Measurements from ENCODE around the gene CFAP74.

Gene CFAP74

DNA sequence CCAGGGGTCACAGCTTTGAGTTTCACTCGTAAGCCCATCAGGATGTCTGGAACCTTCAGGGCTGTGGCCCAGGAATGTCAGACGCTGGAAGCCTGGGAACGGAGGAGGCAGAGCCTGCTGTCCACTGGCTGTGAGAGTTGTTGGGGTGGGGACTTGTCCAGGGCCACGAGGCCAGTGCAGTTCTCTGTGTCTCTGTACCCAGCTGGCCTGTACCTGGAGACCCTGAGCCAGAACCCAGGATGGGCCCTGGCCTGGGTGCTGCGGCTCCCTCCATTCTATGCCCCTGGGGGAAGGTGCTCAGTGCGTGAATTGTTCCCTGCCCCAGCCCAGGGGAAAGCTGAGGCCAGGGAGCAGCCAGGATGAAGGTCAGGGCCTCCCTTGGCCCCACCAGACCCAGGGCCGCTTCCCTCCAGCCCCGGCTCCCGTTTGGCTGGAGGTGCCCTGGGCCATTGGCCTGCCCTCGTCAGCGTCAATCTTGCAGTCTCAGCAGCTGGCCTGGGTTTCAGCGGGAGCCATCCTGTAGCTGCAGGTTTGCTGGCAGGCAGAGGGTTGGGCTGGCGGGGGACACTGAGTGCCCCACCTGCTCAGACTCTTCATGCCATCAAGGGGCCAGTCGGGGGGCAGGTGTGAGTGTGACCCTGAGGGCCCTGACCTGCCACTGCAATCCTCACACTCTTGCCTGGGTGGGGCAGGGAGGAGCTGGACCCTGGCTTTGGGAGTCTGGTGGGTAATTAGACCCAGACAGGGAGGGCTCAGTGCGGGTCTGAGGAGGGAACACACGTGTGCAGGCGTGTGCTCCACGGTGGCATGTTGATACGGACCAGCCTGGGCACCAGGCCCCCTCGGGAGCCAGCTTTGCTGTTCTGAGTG lies 89.2 kb downstream of the CFAP74 start:
- TF ChIP-seq CTCF (IDR thresholded peaks at IDR 0.05; ENCODE audit: low read depth, low read length): no peak
- no peaks in the 10 kb centered on the region for H3K9me3 ChIP-seq (ENCODE audit: severe bottlenecking)
- H3K36me3 ChIP-seq: no peaks in the 10 kb centered on the region
- DNase-seq: no peak
- H3K27ac ChIP-seq: no peak overlapping the region
- no peaks in the 10 kb centered on the region for H3K27me3 ChIP-seq (ENCODE audit: insufficient read depth, low read depth, severe bottlenecking)
- no peak overlapping the region for H3K4me3 ChIP-seq (ENCODE audit: low read depth, low read length)

DNA sequence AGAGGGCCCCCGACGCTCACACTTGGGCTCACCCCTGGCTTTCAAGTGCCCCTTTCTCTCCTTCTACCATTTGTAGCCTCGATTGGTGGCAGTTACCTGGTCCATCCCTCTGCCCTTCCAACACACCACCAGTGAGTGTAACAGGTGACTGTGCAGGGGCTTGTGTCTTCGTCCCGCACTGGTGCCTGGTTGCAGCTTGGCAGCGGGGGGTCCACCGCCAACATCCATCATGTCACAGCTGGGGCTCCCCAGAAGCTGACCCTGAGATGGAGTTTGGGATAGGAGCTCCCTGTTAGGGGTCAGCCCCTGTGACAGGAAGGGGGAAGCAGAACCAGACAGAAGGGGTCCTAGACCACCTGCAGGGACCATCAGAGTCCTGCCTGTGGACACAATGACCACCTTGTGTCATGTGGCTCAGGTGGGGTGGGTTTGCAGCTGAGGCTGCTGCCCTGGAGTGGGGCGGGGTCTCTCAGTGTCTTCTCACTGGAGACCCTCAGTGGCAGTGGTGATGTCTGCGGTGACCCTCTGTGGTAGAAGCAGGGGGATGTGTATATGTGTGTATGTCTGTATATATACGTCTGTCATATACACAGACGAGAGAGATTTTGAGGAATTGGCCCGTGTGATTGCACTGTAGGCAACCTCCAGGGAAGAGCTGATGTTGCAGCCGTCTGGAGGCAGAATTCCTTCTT lies 92.1 kb downstream of the CFAP74 start:
- DNase-seq: no peak
- no peaks in the 10 kb centered on the region for H3K9me3 ChIP-seq (ENCODE audit: severe bottlenecking)
- no peak overlapping the region for H3K27ac ChIP-seq
- no peaks in the 10 kb centered on the region for H3K36me3 ChIP-seq
- H3K27me3 ChIP-seq (ENCODE audit: insufficient read depth, low read depth, severe bottlenecking): no peaks in the 10 kb centered on the region
- no peak for TF ChIP-seq CTCF (IDR thresholded peaks at IDR 0.05; ENCODE audit: low read depth, low read length)
- H3K4me3 ChIP-seq (ENCODE audit: low read depth, low read length): no peak overlapping the region

DNA sequence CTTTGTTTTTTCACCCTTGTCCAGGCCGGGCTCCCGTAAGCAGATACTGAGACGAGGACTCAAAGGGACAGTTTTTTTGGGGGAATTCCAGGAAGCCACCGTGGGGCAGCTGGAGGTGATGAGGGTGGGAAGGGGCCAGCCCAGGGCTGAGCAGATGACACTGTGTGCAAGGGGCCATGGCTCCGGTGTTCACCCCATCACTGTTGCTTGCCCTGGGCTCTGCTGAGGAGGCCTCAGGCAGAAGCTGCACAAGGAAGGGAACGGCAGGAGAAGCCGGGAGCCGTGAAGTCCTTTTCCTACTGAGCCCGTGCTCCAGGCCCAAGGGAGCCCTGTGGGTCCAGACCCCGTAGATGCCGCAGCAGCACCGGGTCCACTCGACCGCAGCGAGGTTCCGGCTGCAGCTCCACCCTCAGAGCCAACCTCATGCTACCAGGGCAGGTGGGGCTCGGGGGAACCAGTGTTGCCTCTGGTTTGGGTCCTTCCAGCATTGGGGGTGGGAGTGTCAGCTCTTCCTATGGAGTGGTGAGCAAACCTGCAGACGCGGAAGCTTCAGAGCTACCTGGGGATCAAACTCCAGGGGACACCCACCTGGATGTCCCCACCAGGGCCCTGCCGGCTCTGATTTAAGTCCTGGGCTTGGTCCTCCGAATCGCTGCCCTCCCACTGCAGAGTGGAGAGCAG lies 92.8 kb downstream of the CFAP74 start:
- no peak overlapping the region for H3K27ac ChIP-seq
- no peak for TF ChIP-seq CTCF (IDR thresholded peaks at IDR 0.05; ENCODE audit: low read depth, low read length)
- H3K27me3 ChIP-seq (ENCODE audit: insufficient read depth, low read depth, severe bottlenecking): no peaks in the 10 kb centered on the region
- H3K36me3 ChIP-seq: no peaks in the 10 kb centered on the region
- no peak for DNase-seq
- H3K9me3 ChIP-seq (ENCODE audit: severe bottlenecking): no peaks in the 10 kb centered on the region
- H3K4me3 ChIP-seq (ENCODE audit: low read depth, low read length): no peak overlapping the region

DNA sequence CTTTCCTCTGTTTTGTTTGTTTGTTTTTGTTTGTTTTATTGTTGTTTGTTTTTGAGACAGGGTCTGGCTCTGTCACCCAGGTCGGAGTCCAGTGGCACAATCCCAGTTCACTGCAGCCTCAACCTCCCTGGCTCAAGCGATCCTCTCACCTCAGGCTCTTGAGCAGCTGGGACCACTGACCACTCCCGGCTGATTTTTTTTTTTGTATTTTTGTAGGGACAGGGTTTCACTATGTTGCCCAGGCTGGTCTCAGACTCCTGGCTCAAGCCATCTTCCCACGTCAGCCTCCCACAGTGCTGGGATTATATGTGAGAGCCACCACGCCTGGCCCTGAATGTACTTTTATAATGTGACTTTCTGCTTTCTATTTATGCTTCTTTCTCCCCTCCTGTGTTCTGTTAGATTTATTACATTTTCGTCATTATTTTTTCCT lies 93.5 kb downstream of the CFAP74 start:
- H3K36me3 ChIP-seq: no peaks in the 10 kb centered on the region
- no peaks in the 10 kb centered on the region for H3K9me3 ChIP-seq (ENCODE audit: severe bottlenecking)
- no peaks in the 10 kb centered on the region for H3K27me3 ChIP-seq (ENCODE audit: insufficient read depth, low read depth, severe bottlenecking)
- no peak for TF ChIP-seq CTCF (IDR thresholded peaks at IDR 0.05; ENCODE audit: low read depth, low read length)
- no peak for DNase-seq
- no peak overlapping the region for H3K4me3 ChIP-seq (ENCODE audit: low read depth, low read length)
- H3K27ac ChIP-seq: no peak overlapping the region

- TF ChIP-seq CTCF (IDR thresholded peaks at IDR 0.05; ENCODE audit: low read depth, low read length): no peak
- H3K27me3 ChIP-seq (ENCODE audit: insufficient read depth, low read depth, severe bottlenecking): no peaks in the 10 kb centered on the region
- H3K9me3 ChIP-seq (ENCODE audit: severe bottlenecking): no peaks in the 10 kb centered on the region
- DNase-seq: no peak
- H3K36me3 ChIP-seq: no peaks in the 10 kb centered on the region
- peak overlapping the region; percentile 45 for H3K4me3 ChIP-seq (ENCODE audit: low read depth, low read length)
- H3K27ac ChIP-seq: peak overlapping the region; percentile 81
Observed at GRCh38 chr1:1908506-1908791, 95.1 kb downstream of the CFAP74 start.
